ENCODE data around the gene SPRR4.

Gene SPRR4

DNA sequence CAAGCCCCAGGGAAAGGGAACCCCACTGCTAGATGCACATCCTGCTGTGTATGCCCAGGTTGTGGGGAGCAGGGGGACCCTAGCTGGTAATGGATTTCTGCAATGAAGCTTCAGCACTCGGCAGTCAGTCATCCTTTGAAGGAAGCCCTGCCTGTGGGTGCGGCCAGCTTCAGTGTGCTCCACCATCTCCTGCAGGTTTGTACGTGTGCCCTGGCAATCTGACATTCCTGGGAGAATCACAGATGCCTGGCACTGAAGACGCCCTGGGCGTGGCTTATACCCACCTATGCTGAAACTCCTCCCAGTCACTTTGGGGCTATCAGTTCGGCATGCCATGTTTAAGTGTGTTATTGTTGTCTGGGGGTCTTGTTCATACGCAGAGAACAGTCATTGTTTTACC, 16.7 kb upstream of the SPRR4 start:
- no peak overlapping the region for H3K27ac ChIP-seq (replicated peaks)
- no peak overlapping the region for H3K4me3 ChIP-seq (replicated peaks; ENCODE audit: insufficient read depth, low read length)
- no peak for TF ChIP-seq POLR2AphosphoS5 (IDR thresholded peaks at IDR 0.05; ENCODE audit: low read depth)
- TF ChIP-seq, protein P1, sequence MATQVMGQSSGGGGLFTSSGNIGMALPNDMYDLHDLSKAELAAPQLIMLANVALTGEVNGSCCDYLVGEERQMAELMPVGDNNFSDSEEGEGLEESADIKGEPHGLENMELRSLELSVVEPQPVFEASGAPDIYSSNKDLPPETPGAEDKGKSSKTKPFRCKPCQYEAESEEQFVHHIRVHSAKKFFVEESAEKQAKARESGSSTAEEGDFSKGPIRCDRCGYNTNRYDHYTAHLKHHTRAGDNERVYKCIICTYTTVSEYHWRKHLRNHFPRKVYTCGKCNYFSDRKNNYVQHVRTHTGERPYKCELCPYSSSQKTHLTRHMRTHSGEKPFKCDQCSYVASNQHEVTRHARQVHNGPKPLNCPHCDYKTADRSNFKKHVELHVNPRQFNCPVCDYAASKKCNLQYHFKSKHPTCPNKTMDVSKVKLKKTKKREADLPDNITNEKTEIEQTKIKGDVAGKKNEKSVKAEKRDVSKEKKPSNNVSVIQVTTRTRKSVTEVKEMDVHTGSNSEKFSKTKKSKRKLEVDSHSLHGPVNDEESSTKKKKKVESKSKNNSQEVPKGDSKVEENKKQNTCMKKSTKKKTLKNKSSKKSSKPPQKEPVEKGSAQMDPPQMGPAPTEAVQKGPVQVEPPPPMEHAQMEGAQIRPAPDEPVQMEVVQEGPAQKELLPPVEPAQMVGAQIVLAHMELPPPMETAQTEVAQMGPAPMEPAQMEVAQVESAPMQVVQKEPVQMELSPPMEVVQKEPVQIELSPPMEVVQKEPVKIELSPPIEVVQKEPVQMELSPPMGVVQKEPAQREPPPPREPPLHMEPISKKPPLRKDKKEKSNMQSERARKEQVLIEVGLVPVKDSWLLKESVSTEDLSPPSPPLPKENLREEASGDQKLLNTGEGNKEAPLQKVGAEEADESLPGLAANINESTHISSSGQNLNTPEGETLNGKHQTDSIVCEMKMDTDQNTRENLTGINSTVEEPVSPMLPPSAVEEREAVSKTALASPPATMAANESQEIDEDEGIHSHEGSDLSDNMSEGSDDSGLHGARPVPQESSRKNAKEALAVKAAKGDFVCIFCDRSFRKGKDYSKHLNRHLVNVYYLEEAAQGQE (IDR thresholded peaks at IDR 0.05; ENCODE audit: insufficient replicate concordance, low read depth), result no peak
- no peak for TF ChIP-seq GABPA (IDR thresholded peaks at IDR 0.05; ENCODE audit: low read depth)
- TF ChIP-seq, protein P2, sequence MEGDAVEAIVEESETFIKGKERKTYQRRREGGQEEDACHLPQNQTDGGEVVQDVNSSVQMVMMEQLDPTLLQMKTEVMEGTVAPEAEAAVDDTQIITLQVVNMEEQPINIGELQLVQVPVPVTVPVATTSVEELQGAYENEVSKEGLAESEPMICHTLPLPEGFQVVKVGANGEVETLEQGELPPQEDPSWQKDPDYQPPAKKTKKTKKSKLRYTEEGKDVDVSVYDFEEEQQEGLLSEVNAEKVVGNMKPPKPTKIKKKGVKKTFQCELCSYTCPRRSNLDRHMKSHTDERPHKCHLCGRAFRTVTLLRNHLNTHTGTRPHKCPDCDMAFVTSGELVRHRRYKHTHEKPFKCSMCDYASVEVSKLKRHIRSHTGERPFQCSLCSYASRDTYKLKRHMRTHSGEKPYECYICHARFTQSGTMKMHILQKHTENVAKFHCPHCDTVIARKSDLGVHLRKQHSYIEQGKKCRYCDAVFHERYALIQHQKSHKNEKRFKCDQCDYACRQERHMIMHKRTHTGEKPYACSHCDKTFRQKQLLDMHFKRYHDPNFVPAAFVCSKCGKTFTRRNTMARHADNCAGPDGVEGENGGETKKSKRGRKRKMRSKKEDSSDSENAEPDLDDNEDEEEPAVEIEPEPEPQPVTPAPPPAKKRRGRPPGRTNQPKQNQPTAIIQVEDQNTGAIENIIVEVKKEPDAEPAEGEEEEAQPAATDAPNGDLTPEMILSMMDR (IDR thresholded peaks at IDR 0.05; ENCODE audit: insufficient read depth, low read length), result no peak
- TF ChIP-seq SPI1 (IDR thresholded peaks at IDR 0.05; ENCODE audit: borderline replicate concordance, low read depth), result no peak
- DNase-seq (ENCODE audit: low read depth in 1 of 2, low spot score in 1 of 2), result no peak
- no peaks in the 10 kb centered on the region for H3K27me3 ChIP-seq (ENCODE audit: insufficient read depth, poor library complexity, severe bottlenecking)

DNA sequence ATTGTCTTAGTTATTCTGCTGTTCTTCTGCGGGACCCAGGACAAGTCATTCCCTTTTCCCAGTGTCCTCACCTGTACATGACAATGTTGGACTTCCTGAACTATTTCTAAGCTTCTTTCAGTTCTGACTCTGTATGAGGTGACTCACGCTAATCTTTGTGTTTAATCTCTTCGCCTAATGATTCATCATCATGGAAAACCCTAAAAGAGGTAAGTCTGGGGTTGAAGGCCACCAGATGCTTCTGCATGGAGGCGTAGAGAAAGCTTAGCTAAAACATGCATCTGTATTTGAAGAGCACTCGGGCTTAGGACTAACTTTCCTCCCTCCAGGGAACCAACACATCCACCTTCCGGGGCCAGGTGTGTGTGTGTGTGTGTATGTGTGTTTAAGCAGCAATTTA, 16.0 kb upstream of the SPRR4 start:
- no peaks in the 10 kb centered on the region for H3K27me3 ChIP-seq (ENCODE audit: insufficient read depth, poor library complexity, severe bottlenecking)
- TF ChIP-seq SPI1 (IDR thresholded peaks at IDR 0.05; ENCODE audit: borderline replicate concordance, low read depth) (no peak), GABPA (IDR thresholded peaks at IDR 0.05; ENCODE audit: low read depth) (no peak), POLR2AphosphoS5 (IDR thresholded peaks at IDR 0.05; ENCODE audit: low read depth) (no peak)
- TF ChIP-seq, protein P1 (IDR thresholded peaks at IDR 0.05; ENCODE audit: insufficient replicate concordance, low read depth), result no peak
- TF ChIP-seq, protein P2 (IDR thresholded peaks at IDR 0.05; ENCODE audit: insufficient read depth, low read length), result no peak
- H3K4me3 ChIP-seq (replicated peaks; ENCODE audit: insufficient read depth, low read length), result no peak overlapping the region
- DNase-seq (ENCODE audit: low read depth in 1 of 2, low spot score in 1 of 2), result no peak
- no peak overlapping the region for H3K27ac ChIP-seq (replicated peaks)

DNA sequence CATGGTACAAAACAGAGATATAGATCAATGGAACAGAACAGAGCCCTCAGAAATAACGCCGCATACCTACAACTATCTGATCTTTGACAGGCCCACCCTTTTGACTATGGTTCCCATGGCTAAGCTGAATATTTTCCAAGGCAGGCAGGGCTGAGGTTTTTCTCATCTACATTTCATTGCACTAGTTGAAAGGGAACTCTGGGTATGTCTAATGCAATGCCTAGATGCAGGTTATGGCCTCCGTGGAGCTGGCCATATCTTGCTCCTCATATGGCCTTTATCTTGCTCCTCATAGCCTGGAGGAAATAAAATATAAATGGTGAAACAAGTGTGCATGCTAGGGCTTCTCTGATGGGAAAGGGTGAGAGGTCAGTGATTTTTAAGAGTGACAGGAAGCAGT, 12.9 kb upstream of the SPRR4 start:
- Histone ChIP-seq H3K27me3 (ENCODE audit: insufficient read depth, poor library complexity, severe bottlenecking) (peaks cover 2% of the 10 kb centered on the region), H3K27ac (replicated peaks) (no peak overlapping the region), H3K4me3 (replicated peaks; ENCODE audit: insufficient read depth, low read length) (no peak overlapping the region)
- DNase-seq (ENCODE audit: low read depth in 1 of 2, low spot score in 1 of 2), result no peak
- no peak for TF ChIP-seq SPI1 (IDR thresholded peaks at IDR 0.05; ENCODE audit: borderline replicate concordance, low read depth)

DNA sequence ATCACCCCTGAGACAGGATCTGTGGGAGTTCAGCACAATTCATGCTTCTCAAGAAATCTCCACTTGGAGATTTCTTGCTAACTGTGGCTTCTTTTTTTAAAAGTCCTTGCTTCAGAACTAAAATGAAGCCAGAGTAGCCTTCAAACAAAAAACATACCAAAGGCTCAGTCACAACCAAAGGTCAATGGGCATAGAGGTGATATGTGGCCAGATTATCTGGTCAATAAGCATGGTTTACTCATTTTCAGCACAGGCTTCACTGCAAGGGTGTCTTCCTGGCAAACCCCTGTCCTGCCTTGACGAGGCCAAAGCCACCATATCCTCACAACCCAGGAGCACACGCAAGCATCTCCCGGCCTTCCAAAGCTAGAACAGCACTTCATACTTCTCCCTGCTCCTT, 11.2 kb upstream of the SPRR4 start:
- no peak overlapping the region for H3K4me3 ChIP-seq (replicated peaks; ENCODE audit: insufficient read depth, low read length)
- H3K27me3 ChIP-seq (ENCODE audit: insufficient read depth, poor library complexity, severe bottlenecking), result peaks cover 2% of the 10 kb centered on the region
- no peak overlapping the region for H3K27ac ChIP-seq (replicated peaks)
- DNase-seq (ENCODE audit: low read depth in 1 of 2, low spot score in 1 of 2), result no peak
- TF ChIP-seq, protein P2 (IDR thresholded peaks at IDR 0.05; ENCODE audit: insufficient read depth, low read length), result no peak
- TF ChIP-seq SPI1 (IDR thresholded peaks at IDR 0.05; ENCODE audit: borderline replicate concordance, low read depth), result no peak
- TF ChIP-seq POLR2AphosphoS5 (IDR thresholded peaks at IDR 0.05; ENCODE audit: low read depth), result no peak
- TF ChIP-seq, protein P1 (IDR thresholded peaks at IDR 0.05; ENCODE audit: insufficient replicate concordance, low read depth), result no peak
- no peak for TF ChIP-seq GABPA (IDR thresholded peaks at IDR 0.05; ENCODE audit: low read depth)

Measured in HL-60 (cell line).